Esophagus muscularis mucosa (tissue), 3 donors: Measurements from ENCODE around the gene TMEM97.

Experiments used
- CTCF ChIP-seq, 3 experiments: fragments of 200-600 bp in 2 of 3; fragments of 450-650 bp in 1 of 3; sonication (generic) in 2 of 3; IDR thresholded peaks; one replicate each; pipeline ENCODE4 v1.5.1; 2017 to 2019; ENCODE audit warnings: antibody characterized with exemption in 3 of 3, mild to moderate bottlenecking in 2 of 3, moderate library complexity in 1 of 3
- POLR2AphosphoS5 ChIP-seq, 2 donors: sonication (generic); formaldehyde crosslinking; IDR thresholded peaks; one replicate each; pipeline ENCODE4 v1.6.1; 2017; ENCODE audit warnings: antibody characterized with exemption in 2 of 2

- no peak for TF ChIP-seq CTCF (IDR thresholded peaks at IDR 0.05)
- no peak for TF ChIP-seq POLR2AphosphoS5 (IDR thresholded peaks at IDR 0.05)
Observed at GRCh38 chr17:28364665-28365363, 45.8 kb downstream of the TMEM97 start, which contains the start of gene SEBOX.
